ENCODE measurements around the gene MYO7B. TPM values are rescaled to one million over a fixed set of nuclear protein-coding genes. Genes with fewer than 3 reads are reported as not detected.
A peak's percentile ranks its signal among the peaks of the same experiment; 100 is the strongest.

MYO7B gene
- under 1 TPM in 1 of 4 donors, not detected in 3; 0.56 TPM for total RNA-seq

DNA sequence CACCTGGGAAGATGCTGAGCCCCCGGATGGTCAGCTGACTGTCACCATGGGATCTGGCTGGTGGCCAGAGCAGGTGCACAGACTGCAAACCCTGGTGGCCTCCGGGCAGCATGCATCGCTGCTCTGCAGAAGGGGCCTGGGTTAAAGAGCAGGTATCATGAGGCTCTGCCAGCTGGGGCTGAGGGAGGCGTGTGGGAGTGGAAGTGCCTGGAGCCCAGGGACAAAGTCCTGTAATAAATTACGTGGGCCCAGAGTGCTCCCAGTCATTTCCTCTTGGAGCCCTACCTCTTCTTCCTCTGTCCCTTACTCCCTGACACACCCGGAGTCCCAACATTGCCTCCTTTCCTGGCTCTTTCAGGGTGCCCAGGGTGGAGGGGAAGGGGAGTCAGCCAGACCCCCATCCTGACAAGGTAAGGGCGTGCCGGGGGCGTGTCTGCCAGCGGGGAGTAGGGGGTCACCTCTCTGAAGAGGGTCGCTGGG is at the start of gene MYO7B:
MYO7B (plus strand) TSS at position 262 of the 480 bp plus-strand sequence. CDS start 24,040 bp downstream, outside the sequence.
- Histone ChIP-seq H3K27ac (no peak within 1 kb of the TSS), H3K4me3 (replicated peaks in 1 of 3) (no peak within 1 kb of the TSS), H3K9me3 (no peaks in the 10 kb centered on the region), H3K36me3 (no peaks in the 10 kb centered on the region), H3K4me1 (no peaks in the 10 kb centered on the region), H3K27me3 (no peaks in the 10 kb centered on the region)
- WGBS, 2 donors = 64 to 74% methylated on average over 11 of the region's 11 CpGs
- DNase-seq = no peak
- TF ChIP-seq, protein P1, sequence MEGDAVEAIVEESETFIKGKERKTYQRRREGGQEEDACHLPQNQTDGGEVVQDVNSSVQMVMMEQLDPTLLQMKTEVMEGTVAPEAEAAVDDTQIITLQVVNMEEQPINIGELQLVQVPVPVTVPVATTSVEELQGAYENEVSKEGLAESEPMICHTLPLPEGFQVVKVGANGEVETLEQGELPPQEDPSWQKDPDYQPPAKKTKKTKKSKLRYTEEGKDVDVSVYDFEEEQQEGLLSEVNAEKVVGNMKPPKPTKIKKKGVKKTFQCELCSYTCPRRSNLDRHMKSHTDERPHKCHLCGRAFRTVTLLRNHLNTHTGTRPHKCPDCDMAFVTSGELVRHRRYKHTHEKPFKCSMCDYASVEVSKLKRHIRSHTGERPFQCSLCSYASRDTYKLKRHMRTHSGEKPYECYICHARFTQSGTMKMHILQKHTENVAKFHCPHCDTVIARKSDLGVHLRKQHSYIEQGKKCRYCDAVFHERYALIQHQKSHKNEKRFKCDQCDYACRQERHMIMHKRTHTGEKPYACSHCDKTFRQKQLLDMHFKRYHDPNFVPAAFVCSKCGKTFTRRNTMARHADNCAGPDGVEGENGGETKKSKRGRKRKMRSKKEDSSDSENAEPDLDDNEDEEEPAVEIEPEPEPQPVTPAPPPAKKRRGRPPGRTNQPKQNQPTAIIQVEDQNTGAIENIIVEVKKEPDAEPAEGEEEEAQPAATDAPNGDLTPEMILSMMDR (IDR thresholded peaks at IDR 0.05) = no peak
- TF ChIP-seq POLR2A (IDR thresholded peaks at IDR 0.05) = no peak
- intact Hi-C loops (cut with DNase I) = no loop called here

DNA sequence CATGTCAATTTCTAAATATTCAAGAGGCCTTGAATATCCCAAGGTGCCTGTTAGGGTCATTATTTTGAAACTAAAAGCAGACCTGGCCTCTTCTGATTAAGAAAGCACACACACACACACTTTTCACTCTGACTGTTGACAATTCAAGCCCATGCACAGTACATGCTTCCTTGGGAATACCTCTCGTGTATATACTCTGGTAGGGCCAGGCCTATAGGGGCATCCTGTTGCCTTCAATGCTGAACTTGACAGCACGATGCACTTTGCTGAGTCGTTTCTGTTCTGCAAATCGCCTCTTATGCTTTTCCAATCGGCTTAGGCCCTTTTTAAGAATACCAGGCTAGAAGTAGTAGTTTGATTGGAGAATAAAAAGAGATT is 49.8 kb upstream of the MYO7B start:
- TF ChIP-seq, protein P1 (IDR thresholded peaks at IDR 0.05) = no peak
- TF ChIP-seq POLR2A (IDR thresholded peaks at IDR 0.05) = no peak
- WGBS, 2 donors = 83 to 86% methylated on average over 5 of the region's 5 CpGs
- Histone ChIP-seq H3K4me1 (peaks cover 5 to 11% of the 10 kb centered on the region in 2 donors), H3K36me3 (peaks cover 55 to 60% of the 10 kb centered on the region in 2 donors), H3K4me3 (replicated peaks in 1 of 3) (no peak overlapping the region), H3K27me3 (no peaks in the 10 kb centered on the region), H3K9me3 (no peaks in the 10 kb centered on the region), H3K27ac (peak overlapping the region in 2 of 3 donors; percentile 39 to 63)
- DNase-seq = no peak
- intact Hi-C loops (cut with DNase I) = loop anchor here (10.0 kb wide), 1 partner anchor 161 kb away; no protein-coding TSS in a partner anchor

DNA sequence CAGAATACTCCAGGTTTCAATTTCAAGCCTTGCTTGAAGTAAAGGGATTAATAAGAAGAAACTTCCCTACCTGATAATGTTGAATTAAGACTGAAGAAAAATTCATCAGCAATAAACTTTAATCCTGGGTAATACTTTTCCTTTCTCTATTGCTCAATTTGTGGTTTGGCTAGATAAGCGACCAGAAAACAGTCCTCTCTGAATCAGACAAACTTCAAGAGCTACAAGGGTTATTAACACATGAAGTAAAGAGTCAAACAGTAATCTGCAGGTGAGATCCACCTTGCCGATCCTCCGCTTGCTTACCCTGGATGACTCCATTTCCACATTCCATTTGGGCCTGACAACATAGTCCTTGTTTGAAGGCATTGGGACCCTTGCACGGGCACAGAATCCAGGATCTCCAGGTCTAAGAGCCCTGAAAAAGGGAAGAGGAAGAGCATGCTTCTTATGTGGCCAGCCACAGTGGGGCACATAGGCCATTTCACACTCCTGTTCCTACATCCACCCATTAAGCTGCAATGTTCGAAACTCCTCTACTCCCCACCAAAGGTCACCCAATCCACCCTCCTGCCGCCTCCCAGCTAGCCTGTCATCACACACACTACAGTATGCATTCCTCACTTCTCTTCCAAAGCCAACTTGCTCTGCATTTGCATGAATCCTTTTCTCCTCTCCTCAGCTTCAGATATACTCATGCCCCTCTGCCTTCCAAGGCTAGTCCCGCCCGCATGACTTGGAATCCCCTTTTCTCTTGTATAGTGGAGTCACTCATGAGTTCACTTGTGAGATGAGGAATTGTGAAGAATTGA is 49.0 kb upstream of the MYO7B start:
- 94% methylated on average over 8 of the region's 8 CpGs for WGBS, 2 donors
- DNase-seq = no peak
- Histone ChIP-seq H3K27me3 (no peaks in the 10 kb centered on the region), H3K9me3 (no peaks in the 10 kb centered on the region), H3K4me3 (replicated peaks in 1 of 3) (no peak overlapping the region), H3K4me1 (peaks cover 5 to 11% of the 10 kb centered on the region in 2 donors), H3K36me3 (peaks cover 54 to 56% of the 10 kb centered on the region in 2 donors), H3K27ac (no peak overlapping the region)
- TF ChIP-seq POLR2A (IDR thresholded peaks at IDR 0.05) = no peak
- TF ChIP-seq, protein P1 (IDR thresholded peaks at IDR 0.05) = no peak
- intact Hi-C loops (cut with DNase I) = loop anchor here (10.0 kb wide), 1 partner anchor 162 kb away; no protein-coding TSS in a partner anchor

DNA sequence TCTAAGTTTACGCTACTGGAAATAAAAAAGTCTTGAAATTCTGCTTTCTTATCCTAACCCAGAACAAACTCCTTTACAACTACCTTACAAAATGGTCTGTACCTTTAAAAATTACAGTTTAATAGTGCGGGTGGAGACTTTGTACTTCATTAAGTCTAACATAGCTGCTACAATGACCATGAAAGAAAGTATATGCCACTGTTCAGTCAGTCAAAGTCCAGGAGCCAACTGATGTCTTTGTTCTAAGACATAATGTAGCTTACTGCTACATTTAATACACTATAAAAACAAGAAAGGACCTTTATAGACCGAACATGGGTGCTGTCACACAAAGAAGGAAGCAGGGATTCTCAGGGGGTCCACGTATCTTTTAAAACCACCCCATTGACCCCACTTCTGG is 45.2 kb upstream of the MYO7B start:
- H3K4me3 ChIP-seq (replicated peaks in 1 of 3) = no peak overlapping the region
- intact Hi-C loops (cut with DNase I) = no loop called here
- DNase-seq = no peak
- TF ChIP-seq POLR2A (IDR thresholded peaks at IDR 0.05) = no peak
- TF ChIP-seq, protein P1 (IDR thresholded peaks at IDR 0.05) = no peak
- WGBS, 2 donors = 90 to 95% methylated on average over 4 of the region's 4 CpGs
- H3K27ac ChIP-seq = no peak overlapping the region
- no peaks in the 10 kb centered on the region for H3K9me3 ChIP-seq
- peaks cover 64 to 78% of the 10 kb centered on the region in 2 donors for H3K36me3 ChIP-seq
- H3K27me3 ChIP-seq = no peaks in the 10 kb centered on the region
- H3K4me1 ChIP-seq = peaks cover 2 to 3% of the 10 kb centered on the region in 2 donors

DNA sequence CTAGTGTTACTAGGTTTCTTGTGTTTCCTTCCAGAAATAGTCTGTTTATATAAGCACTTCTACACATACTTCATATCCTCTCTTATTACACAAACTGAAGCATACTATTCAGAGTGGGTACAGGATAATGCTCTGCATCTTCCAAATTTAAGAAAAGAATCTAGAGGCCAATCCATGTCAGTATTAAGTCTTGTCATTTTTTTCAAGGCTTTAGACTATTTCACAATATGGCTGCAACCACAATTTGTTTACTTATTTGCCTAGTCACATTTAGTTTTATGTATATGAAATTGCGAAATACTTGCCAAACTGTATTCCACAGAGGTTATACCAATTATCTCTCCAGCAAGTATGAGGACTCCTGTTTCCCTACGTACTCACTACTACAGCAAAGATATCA is 37.1 kb upstream of the MYO7B start:
- Histone ChIP-seq H3K4me1 (no peaks in the 10 kb centered on the region), H3K27ac (no peak overlapping the region), H3K9me3 (no peaks in the 10 kb centered on the region), H3K36me3 (peaks cover 15 to 52% of the 10 kb centered on the region in 2 donors), H3K27me3 (no peaks in the 10 kb centered on the region), H3K4me3 (replicated peaks in 1 of 3) (no peak overlapping the region)
- 92 to 97% methylated on average over 2 of the region's 2 CpGs for WGBS, 2 donors
- intact Hi-C loops (cut with DNase I) = no loop called here
- DNase-seq = no peak
- TF ChIP-seq, protein P1 (IDR thresholded peaks at IDR 0.05) = no peak
- TF ChIP-seq POLR2A (IDR thresholded peaks at IDR 0.05) = no peak

Measured in thyroid gland (tissue), 4 donors.